Measurements from ENCODE around the gene PTCH2.

Gene PTCH2, protein sequence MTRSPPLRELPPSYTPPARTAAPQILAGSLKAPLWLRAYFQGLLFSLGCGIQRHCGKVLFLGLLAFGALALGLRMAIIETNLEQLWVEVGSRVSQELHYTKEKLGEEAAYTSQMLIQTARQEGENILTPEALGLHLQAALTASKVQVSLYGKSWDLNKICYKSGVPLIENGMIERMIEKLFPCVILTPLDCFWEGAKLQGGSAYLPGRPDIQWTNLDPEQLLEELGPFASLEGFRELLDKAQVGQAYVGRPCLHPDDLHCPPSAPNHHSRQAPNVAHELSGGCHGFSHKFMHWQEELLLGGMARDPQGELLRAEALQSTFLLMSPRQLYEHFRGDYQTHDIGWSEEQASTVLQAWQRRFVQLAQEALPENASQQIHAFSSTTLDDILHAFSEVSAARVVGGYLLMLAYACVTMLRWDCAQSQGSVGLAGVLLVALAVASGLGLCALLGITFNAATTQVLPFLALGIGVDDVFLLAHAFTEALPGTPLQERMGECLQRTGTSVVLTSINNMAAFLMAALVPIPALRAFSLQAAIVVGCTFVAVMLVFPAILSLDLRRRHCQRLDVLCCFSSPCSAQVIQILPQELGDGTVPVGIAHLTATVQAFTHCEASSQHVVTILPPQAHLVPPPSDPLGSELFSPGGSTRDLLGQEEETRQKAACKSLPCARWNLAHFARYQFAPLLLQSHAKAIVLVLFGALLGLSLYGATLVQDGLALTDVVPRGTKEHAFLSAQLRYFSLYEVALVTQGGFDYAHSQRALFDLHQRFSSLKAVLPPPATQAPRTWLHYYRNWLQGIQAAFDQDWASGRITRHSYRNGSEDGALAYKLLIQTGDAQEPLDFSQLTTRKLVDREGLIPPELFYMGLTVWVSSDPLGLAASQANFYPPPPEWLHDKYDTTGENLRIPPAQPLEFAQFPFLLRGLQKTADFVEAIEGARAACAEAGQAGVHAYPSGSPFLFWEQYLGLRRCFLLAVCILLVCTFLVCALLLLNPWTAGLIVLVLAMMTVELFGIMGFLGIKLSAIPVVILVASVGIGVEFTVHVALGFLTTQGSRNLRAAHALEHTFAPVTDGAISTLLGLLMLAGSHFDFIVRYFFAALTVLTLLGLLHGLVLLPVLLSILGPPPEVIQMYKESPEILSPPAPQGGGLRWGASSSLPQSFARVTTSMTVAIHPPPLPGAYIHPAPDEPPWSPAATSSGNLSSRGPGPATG

DNA sequence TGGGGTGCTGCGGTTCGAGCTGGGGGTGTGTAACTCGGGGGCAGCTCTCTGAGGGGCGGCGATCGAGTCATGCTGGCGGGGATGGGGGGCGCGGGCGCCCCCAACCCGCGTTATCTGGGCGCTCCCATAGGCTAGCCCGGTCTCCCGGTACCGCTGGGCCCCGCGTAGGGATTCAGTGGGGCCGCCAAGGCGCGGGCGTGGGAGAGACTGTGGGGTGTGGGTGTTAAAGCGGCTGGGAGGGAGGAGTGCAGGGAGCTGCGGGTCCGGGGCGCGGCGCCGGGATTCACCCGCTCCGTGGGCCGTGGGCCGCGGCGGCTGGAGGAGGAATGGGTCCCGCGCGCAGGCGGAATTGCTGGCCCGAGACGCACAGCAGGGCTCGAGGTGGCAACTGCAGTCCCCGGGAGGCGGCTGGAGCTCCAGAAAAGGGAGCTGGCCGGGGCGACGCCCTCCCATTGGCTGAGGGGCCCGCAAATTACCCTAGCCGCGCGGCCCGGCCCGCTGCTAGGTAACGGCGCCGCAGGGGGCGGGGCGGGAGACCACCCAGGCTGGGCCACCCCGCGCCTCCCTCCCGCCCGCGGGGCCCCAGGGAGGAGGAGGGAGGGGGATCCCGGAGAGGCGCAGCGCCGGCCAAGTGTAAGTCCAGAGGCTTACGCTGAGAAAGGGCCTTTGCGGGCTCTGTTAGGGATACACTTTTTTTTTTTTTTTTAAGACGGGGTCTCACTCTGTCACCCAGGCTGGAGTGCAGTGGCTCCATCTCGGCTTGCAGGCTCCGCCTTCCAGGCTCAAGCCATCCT, at the start of gene PTCH2:
Gene PTCH2, minus strand, starts transcription at position 392 of the 794 bp plus-strand sequence. Its CDS starts 321 bp downstream, at position 71.
- no peak for DNase-seq (ENCODE audit: low read depth)

DNA sequence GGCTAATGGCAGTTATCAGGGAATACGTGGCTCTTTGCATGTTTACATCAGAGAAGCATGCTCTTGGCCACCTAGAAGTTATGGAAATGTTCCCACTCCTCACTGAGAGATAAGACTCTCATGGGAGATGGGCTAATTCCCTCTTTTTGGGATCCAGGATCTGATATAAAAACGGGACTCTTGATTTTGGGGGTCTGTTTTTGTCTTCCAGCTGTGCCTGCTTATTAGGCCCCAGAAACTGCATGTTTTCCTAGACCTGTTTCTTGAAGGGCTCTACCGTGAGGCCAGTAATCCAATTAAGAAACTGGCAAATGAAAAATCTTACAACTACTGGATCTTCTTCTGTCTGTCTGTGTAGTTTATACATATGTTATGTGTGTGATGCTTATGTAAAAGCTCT, 47.0 kb upstream of the PTCH2 start:
- DNase-seq (ENCODE audit: low read depth) = no peak

DNA sequence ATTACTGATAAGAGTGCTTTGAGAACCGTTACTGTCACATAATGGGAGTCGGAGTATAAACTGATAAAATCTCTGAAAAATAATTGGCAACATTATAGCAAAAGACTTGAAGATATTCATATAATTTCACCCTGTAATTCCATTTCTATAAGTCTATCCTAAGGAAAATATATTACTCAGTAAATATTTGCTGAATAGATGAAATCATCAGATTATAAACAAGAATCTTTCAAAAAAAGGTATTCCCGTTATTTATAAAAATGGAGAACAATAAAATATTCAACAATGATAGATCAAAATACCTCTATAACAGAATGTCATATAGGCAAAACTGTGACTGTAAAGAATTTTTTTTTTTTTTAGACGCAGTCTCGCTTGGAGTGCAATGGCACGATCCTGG, 42.4 kb upstream of the PTCH2 start:
- no peak for DNase-seq (ENCODE audit: low read depth)

DNA sequence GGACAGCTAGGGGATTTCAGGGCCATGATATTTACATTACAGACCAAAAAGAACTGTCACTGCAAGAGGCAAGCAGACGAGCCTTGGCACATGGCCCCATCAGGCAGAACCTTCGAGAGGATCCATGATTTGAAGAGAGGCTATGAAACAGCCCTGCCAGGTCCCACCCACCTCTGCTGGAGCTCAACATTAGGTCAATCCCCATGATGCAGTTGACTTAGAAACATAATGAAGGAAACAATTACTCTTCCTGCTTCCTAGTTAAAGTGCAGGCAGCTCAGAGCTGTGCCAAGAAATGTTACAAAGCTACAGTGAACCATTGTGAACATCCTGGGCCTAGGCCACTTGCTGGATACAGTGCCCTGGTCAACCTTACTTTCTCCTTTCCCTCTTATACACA, 41.7 kb upstream of the PTCH2 start:
- no peak for DNase-seq (ENCODE audit: low read depth)

DNA sequence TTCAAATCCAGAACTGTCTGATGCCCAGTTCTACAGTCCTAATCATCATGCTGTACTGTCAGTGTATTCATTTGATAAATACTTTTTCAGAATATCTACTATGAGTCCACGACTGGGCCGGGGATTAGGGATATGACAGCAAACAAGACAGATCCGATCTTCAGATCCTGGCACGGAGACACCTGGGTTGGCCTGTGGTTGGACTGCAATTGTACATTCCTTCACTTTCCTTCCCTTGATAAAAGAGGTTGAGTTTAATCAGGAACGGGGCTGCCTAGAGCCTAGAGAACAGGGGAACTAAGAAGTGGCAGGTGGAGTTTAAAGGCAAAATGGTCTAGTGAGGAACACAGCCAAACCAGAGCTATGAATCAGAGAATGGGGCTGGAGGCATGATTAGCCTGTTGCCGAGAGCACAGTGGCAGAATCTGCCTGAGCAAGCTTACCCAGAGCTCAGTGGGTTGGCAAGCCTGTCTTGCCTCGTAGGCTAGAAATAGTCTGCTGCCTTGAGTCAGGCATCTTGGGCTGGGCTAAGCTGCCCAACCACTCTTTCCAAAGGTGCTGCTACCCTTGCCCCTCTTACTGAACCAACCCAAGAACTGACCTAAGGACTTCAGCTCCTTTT, 38.1 kb upstream of the PTCH2 start:
- DNase-seq (ENCODE audit: low read depth) = no peak

DNA sequence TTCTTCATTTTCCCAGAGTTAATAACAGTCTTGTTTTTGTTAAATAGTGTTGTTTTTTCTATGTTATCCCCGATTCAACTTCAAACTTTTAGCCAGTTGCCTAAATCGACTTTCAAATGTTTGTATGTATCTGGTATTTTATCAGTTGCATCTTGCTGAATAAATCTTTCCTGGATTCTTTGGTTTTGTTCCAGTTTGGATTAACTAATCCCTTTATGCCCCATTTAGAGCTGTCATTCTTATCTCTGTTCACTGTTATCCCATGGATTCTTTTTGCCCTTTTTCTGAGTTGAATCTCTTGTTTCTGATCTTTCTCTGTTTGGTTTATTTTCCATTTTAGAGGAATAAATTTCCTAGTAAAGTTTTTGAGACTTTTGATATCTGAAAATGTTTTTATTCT, 31.1 kb upstream of the PTCH2 start:
- DNase-seq (ENCODE audit: low read depth) = no peak

DNA sequence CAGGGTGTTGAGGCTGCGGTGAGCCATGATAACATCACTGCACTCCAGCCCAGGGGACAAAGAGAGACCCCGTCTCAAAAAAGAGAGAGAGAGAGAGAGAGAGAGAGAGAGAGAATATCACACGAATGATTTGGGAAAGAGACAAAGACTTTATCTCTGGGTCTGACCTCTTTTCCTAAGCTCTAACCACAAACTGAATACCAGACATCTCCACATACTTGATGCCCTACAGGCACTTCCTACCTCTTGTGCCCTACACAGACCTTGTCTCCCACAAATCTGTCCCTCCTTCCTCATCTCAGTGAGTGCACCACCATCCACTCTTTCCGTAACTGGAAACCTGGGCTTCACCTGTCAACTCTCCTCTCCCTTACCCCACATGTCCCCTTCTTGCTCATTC, 27.0 kb upstream of the PTCH2 start:
- DNase-seq (ENCODE audit: low read depth) = no peak

DNA sequence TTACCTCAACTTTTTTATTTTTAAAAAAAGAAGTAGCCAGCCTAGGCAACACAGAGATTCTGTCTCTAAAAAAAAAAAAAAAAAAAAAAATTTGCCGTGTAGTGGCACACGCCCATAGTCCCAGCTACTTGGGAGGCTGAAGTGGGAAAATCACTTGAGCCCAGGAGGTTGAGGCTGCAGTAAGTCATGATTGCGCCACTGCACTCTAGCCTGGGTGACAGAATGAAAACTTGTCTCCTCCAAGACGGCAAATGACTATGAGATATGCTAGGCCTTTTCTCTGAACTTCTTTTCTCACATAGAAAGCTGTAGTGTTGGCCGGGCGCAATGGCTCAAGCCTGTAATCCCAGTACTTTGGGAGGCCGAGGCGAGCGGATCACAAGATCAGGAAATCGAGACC, 24.7 kb upstream of the PTCH2 start:
- DNase-seq (ENCODE audit: low read depth) = no peak

DNA sequence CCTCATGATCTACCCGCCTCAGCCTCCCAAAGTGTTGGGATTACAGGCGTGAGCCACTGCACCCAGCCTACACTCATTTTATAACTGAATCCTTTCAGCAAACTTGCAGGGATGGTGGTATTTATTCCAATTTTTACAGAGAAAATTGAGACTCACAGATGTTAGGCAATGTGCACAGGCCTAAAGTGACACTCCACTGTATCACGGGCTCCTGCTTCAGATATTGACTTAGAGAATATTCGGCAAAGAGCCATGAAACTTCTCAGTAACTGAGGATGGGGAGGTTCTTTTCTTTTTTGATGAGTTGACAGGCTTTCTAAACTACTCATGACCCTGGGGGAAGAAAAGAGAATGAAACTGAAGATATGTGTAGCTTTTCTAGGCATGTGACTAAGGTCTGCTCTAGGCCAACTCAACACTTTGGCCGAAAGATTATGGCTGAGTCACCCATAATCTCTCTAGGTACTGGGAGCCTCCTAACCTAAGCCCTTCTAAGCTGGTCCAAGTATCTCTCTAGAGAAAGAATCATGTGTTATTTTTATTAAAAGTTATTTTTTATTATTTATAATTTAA, 19.9 kb upstream of the PTCH2 start:
- DNase-seq (ENCODE audit: low read depth) = no peak

DNA sequence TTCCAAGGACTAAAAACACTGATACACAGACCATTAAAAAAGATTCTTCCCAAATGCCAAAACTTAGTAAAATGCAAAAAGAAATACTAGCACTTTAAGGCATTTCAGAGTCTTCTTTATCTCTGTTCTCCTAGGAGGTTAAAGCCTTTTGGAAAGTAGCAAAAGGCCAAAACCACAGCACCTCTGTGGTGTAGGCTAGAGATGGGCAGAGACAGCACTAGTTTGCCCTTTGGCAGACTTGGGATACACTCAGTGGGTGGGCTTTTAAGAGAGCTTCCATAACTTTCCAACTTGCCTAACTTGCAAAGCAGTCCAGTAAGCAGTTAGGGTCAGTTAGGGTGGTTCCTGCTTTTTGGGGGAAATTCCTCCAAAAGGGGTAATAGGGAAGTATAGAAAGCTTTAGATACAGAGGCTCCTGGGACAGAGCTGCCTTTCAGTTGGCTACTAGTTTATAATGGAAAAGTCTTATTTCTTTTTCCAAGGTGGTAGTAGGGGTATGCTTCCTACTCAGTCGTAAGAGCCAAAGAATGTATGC, 17.9 kb upstream of the PTCH2 start:
- DNase-seq (ENCODE audit: low read depth) = no peak

DNA sequence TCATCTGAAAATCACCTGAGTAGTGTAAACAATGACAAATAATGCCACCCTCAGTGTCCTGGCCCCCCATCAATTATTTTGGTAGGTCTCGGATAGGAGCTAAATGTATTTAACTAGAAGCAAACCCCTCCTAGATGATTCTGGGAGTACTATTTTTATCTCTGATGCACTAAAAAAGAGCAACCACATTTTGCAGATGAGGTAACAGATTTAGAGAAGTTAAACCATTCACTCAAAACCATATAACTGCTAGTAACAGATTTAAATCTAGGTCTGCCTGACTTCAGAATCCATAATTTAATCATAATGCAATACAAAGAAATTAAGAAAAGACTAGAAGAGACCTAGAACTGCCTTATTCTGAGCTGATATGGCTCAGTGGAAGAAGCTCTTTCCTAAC, 17.3 kb upstream of the PTCH2 start:
- DNase-seq (ENCODE audit: low read depth) = no peak

DNA sequence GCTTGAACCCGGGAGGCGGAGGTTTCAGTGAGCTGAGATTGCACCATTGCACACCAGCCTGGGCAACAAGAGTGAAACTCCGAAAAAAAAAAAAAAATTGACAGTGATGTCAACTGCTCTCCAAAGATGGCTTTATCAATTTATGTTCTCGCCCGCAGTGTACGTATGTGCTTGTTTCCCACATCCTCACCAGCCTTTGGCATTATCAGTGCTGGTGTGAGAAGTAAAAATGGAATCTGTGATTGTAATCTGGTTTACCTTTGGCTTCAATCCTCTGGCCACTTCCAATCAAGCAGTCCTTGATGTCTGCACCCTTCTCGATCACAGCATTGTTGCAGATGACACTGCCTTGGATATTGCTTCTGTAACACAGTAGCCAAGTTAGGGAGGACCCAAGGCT, 14.4 kb upstream of the PTCH2 start:
- DNase-seq (ENCODE audit: low read depth) = no peak

DNA sequence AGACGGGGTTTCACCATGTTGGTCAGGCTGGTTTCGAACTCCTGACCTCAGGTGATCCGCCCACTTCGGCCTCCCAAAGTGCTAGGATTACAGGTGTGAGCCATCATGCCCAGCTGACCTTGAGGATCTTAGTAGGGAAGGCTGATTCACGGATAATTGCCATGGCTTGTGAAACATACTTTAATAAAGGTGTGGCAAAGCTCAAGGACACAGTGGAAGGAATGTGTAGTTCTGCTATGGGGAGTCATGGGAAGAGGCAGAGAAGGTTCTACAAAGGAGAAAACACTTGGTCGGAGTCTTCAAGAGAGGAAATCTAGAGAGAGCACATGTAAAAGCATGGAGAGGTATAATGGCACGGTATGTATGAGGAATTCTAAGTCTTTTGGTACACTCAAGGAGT, 12.7 kb upstream of the PTCH2 start:
- no peak for DNase-seq (ENCODE audit: low read depth)

DNA sequence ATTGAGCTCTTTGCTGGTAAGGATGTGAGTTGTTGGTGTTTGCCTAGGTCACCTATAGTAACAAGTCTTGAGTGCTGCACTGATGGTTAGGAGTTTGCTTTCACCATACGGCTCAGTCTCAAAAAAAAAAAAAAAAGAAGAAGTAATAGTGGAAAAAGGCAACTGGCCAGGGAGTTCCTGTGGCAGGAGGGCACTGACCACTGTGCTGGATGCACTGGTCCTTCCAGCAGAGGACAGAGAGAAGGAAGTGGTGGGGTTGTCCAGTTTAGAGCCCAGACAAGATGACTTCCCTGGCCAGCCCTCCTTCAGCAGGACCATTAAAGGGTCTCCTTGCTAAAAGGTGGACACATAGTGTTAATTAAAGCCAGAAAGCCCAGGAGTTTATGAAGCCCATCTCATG, 11.9 kb upstream of the PTCH2 start:
- no peak for DNase-seq (ENCODE audit: low read depth)

DNA sequence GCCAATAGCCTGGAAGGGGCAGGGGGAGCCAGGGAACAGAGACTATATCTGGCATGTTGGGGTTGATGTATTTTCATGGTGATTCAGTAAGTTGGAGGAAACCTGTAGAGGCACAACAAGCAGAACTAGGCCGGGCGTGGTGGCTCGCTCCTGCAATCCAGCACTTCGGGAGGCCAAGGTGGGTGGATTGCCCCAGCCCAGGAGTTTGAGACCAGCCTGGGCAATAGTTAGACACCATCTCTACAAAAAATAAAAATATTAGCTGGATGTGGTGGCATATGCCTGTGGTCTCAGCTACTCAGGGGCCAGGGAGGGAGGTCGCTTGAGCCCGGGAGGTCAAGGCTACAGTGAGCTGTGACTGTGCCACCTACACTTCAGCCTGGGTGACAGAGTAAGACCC, 10.1 kb upstream of the PTCH2 start:
- DNase-seq (ENCODE audit: low read depth) = no peak

DNA sequence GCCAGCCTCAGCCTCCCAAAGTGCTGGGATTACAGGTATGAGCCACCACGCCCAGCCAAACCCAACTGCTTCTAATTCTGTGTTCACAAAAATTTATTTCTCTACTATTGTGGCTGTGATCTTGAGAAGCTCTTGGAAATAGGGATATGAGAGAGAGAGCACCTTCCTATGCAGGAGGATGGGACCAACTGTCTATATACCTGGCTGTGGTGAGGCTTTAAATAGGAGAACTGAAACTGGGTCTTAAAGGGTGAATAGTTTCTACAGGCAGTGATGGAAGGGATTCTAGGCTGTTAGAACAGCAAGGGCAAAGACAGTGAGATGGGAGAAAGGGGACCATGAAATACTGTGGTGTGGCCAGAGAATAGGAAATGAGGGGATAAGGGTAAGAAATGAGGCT, 8.3 kb upstream of the PTCH2 start:
- no peak for DNase-seq (ENCODE audit: low read depth)

DNA sequence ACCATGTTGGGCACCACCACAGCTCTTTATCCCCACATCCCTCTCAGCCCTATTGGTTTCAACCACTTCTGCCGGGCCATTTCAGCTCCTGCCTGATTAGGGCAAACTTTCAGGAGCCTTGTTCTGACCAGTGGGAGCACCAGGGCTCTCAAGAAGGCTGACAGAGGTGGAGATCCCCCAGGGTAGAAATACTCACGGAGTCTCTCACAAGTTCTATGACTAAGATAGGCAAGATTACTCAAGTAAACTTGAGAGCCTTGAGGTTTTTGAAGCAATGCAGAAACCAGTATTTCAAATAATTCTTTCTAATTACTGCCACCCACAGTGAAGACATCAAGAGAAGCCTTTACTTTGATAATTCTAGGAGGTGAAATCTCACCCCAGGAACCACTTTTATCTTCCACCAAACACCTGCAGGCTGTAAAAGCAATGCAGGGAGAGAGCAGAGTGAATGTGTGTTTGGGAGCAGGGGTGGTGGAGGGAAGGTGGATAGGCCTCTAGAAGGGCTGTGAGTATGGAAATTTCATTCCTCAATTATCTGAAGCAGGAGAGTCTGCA, 6.6 kb upstream of the PTCH2 start:
- no peak for DNase-seq (ENCODE audit: low read depth)

DNA sequence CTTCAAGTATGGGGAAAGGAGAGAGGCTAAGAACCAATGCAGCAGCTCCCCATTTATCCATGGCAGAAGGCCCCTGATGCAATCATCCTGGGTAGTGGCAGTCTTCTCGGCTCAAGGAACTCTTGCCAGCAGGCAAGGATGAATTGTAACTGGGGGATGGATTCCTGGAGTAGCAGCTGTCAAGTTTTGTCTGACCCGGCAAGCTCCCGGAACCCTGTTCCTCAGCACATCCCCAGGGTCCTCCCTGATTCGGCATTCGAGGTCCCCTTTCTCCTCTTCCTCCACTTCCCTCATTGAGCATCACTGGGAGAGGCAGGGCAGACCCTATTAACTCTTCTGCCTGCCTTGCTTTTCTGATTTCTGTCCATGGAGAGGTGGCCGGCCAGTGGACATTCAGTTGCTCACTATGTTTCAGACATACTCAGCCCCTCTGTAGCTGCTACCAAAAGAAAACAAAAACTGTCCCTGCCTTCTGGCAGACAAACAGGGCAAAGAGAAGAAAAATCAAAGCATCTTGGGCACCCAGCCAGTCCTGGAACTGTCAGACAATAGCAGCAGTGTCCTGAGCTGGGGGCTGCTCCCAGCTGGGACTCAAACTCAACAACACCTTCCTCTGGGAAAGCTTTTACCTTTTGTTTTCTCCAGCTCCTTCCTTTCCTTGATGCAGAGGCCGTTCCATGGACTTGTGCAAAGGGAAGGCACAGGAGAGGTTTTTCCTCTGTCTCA, 5.6 kb upstream of the PTCH2 start:
- DNase-seq (ENCODE audit: low read depth) = no peak

DNA sequence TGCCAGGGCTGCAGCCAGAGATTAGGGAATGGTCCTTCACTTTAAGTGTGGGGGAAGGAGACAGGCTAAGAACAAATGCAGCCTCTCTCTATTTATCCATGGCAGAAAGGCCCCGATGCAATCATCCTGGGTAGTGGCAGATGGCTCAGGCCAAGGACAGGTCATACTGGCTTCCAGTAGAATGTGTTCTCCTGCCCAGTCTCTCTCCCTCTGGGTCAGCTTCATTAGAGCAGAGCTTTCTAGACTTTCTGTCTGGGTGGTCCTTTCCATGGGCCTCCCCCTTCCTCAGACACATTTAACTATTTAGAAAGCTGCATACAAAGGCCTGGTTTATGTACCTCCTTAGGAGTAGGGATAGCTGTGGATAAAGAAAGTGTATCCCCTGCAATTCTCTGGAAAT, 4.8 kb upstream of the PTCH2 start:
- no peak for DNase-seq (ENCODE audit: low read depth)

DNA sequence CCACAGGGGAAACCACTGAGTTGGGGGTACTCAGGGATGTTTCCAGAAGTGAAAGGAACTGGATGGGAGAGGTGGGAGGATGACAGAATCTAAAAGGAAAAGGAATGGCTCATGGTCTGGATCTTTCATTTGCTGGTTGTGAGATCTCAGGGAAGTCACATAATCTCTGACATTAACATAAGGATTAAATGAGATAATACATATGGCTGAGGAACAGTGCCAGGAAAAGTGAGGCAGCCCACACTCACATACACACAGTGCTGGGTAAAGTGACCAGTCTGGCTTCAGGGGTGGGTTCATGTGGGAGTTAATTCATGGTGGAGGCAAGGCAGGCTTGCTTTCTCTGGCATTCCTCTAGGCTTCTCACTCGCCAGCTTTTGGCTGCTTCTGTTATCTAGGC, 3.9 kb upstream of the PTCH2 start:
- DNase-seq (ENCODE audit: low read depth) = no peak
